ENCODE measurements around the gene CHI3L1.

Gene CHI3L1

GRCh38 chr1:203149188-203149840, 37.2 kb downstream of the CHI3L1 start:
- DNase-seq: no peak

- DNase-seq: no peak
Observed at GRCh38 chr1:203148579-203148978, 37.9 kb downstream of the CHI3L1 start.

GRCh38 chr1:203148127-203148526, 38.4 kb downstream of the CHI3L1 start:
- DNase-seq: no peak

- no peak for DNase-seq
Observed at GRCh38 chr1:203147376-203147775, 39.1 kb downstream of the CHI3L1 start.

- DNase-seq: no peak
Observed at GRCh38 chr1:203146537-203146936, 40.0 kb downstream of the CHI3L1 start.

DNA sequence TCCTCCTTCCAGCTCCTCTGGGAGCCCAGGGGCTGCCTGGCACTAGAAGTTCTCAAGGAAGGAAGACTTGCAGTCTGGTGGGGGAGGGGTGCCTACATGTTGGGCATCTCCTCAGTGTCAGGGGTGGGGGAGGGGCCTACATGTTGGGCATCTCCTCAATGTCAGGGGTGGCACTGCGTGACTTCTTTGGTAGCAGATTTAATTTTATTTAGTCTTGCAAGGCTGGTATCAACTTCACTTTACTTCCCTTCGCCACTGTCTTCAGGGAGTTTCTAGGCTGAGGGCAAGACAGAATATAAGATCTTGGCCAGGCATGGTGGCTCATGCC, 40.5 kb downstream of the CHI3L1 start:
- no peak for DNase-seq

- DNase-seq: no peak
Observed at GRCh38 chr1:203145321-203146041, 41.0 kb downstream of the CHI3L1 start.

- no peak for DNase-seq
Observed at GRCh38 chr1:203144661-203145060, 41.8 kb downstream of the CHI3L1 start.

GRCh38 chr1:203143641-203144040, 42.9 kb downstream of the CHI3L1 start:
- DNase-seq: no peak

- DNase-seq: no peak
Observed at GRCh38 chr1:203142684-203143408, 43.7 kb downstream of the CHI3L1 start.

DNA sequence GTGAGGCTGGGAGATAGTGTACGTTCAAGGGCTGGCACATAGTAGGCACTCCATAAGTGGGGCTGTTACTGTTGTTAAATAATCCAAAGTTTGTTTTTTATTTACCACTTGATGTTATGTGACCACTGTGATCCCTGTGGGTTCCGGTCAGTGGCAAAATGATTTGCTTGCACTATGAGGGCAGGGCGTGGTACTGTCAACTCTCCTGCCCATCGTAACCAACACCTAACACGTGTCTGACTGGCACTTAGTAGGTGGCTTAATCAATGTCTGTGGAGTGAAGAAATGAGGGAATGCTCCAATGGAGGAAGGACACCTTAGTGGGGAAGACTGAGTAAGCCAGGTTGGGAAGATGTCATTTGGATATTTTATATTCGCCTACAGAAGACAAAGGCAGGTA, 44.4 kb downstream of the CHI3L1 start:
- no peak for DNase-seq

DNA sequence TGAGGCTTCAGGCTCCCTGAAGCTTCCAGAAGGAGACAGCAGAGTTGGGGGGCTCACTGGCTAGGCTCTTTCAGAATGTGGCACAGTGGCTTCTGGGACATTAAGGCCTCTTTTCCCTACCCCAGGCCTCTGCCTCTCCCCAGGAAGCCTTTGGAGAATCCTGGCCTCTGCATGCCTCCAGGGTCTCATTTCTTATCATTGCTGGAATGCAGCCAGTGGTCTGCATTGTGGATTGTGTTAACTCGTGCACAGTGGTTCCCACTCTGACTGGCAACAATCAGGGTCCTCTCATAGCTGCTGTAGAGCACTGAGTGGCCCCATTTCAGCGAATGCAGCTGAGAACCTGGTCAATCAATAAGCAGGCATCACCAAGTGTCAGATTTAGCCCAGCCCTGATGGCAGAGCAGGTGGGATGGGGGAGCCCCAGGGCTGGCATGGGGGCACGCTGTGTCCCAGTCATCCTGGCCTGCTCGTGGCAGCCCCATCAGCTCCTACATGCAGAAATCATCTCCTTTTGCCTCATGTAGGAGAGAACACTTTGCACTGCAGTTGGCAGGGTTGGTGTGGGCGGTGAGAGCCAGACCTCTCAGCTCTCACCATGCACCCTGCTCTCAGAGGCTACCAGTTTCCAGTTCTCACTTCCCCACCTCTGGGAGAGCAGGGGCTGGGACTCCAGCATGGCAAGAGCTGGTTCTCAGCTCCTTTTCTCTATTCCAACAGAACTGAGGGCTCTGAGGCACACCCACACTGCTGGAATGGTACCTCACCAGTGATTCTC, 45.6 kb downstream of the CHI3L1 start:
- DNase-seq: no peak

DNA sequence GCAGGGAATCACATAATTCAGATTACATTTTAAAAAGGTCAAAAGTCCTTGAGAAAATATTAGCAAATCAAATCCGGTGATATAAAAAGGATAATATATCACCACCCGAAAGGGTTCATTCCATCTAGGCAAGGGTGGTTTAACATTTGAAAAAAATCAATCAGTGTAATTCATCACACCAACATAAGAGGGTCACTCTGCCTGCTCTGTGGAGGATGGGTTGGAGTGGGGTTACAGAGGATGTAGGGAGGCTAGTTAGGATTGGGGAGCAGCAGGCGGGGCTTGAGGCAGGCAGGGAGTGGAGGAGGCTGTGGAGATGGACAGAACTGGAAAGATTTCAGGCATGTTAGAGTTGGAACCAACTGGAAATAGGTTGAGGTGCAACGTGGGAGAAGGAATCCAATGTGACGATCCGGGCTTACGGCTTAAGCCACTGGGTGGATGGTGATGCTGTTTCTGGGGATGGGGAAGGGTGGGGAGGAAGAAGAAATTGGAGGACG, 46.5 kb downstream of the CHI3L1 start:
- DNase-seq: no peak

DNA sequence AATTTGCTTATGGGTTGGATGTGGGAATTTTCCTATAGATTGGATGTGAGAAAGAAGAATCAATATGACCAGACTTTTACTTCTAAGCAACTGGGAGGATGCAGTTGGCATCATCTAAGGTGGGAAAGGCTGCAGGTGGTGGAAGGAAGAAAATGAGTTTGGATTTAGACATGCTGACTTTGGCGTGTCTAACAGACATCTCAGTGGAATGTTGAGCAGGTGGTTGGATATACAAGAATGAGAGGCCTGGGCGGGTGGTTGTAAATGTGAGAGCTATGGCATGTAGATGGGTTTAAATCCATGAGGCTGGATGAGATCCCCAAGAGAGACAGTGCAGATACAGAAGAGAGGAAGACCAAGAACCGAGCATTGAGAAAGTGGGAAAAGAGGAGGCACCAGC, 48.4 kb downstream of the CHI3L1 start:
- no peak for DNase-seq

GRCh38 chr1:203137324-203137723, 49.2 kb downstream of the CHI3L1 start:
- DNase-seq: no peak

DNA sequence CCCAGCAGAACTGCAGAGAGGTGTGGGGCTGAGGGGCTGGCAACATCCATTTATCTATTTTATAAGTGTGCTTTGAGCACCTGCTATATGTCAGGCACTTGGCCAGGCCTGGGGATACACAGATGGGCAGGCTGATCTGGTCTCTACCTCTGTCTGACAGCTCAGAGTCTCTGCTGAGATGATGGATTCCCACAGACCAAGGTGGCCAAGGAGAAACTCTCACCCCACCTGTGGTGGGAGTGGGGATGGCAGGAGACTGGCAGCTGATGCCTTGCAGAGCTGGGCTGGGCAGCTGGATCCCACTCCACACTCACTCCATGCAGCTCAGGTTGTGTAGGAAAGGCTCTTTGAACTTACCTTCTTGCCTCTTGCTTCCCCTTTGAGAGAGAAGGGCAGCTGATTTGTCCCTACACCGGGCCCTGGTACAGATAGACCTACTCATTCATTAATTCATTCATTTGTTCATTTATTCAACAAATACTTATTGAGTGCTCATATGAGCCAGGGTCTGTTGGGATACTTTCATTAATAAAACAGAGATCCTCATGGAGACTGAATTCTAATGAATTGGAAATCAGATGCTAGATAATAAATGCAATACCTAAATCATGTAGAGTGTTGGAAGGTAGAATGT, 50.0 kb downstream of the CHI3L1 start:
- DNase-seq: no peak

- peak; percentile 10 for DNase-seq
Observed at GRCh38 chr1:203135636-203136305, 50.7 kb downstream of the CHI3L1 start.

DNA sequence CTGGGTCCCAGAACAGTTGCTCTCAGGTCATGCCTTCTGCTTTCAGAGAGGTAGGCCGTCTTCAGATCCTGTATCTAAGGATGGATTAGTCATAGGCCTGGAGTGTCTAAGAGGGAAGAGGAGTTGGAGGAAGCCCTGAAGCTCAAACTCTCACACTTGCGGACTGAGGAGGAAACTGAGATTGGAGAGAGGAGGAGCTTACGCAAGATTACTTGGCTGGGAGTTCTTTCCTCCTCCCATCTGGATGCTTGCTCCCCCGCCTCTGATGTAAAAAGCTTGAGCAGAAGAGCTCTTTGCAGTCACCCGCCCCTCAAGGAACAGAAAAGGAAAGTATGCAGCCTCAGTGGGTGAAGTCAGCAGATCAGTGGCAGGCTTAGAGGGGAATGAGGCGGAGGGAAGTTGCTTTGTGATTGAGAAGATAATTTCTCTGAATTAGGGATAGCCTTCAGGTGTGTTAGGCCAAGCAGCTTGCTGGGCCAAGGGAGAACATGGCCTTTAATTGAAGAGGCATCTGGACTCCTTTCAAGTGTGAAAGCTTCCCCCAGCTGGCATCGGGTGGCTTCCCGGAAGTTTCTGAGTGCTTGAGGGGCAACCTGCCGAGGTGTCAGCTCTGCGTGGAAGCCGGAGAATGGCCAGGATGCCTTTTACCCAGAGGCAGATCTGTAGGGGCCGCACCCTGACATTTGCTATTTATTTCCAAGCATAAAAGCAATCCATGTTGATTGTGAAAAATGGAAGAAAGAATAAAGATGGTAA, 52.4 kb downstream of the CHI3L1 start:
- DNase-seq: no peak

GRCh38 chr1:203131548-203132200, 54.8 kb downstream of the CHI3L1 start:
- no peak for DNase-seq

- DNase-seq: no peak
Observed at GRCh38 chr1:203130358-203130985, 56.0 kb downstream of the CHI3L1 start.

Data from CD4-positive, alpha-beta T cell treated with Interferon gamma for 1 hour (primary cell).